HG03378 (cell line): Measurements from ENCODE around the gene MBD3L3.
"Not testable (repeated sequence)": the region's sequence is repeated elsewhere in the genome, so short reads cannot be mapped to it uniquely, and the experiment has no call there.

Experiments
- ATAC-seq: cut with Tn5 transposase; IDR thresholded peaks from one replicate; pipeline ENCODE4 v1.9.1; 2021; ENCODE audit warnings: mild to moderate bottlenecking, moderate library complexity; ENCODE audit not compliant: unreplicated experiment

Gene MBD3L3

DNA sequence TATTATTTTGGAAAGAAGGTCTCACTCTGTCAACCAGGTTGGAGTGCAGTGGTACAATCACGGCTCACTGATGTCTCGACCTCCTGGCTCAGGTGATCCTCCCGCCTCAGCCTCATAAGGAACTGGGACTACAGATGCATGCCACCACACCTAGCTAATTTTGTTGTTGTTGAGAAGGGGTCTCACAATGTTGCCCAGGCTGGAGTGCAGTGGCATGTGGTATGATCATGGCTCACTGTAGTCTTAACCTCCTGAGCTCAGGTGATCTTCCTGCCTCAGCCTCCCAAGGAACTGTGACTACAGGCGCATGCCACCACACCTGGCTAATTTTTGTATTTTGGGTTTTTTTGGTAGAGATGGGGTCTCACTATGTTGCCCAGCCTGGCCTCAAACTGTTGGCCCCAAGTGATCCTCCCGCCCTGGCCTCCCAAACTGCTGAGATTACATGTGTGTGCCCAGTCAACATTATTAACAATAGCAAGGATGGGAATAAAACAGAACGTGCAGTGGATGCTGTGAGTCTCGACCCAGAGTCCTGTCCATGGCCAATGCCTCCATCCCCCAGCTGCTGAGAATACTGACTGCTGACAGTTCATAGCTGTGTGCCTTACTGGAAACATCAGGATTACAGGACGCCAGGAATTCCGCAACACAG, 5.4 kb upstream of the MBD3L3 start:
- no peak for ATAC-seq

DNA sequence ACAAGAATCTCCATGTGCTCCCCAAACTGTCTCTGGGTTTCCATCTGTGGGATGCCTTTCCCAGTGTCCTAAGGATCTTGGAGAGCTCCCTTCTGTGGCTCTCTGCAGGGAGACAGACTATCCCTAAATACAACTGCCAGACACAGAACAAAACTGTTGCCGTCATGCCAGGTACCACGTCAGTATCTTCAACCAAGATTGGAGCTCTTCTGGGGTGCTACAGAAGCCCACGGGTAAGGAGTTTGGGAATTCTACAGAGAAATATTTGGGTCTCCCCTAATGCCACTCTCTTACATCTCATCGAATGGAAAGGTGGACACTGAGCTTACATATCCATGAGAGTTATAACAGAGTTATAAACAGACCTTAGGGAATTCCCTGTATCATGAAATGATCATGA, 4.9 kb upstream of the MBD3L3 start:
- ATAC-seq = no peak

DNA sequence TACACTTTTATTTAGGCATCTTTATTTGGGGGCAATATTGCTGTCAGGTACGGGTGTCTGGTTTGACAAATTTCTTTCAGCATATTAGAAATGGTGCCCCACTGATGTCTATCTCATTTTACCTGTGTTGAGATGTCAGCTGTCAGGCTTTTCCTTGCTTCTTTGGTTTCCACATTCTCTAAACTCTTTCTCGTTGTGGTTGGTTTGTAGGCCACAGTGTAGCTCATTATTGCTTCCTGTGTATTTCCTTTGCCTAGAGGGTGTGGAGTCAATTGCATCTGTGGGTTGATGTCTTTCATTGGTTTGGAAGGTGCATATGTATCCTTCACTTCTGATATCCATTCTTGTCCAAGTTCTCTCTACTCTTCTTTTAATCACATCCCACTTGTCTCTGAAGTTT, 1.5 kb upstream of the MBD3L3 start:
- not testable (repeated sequence) for ATAC-seq

DNA sequence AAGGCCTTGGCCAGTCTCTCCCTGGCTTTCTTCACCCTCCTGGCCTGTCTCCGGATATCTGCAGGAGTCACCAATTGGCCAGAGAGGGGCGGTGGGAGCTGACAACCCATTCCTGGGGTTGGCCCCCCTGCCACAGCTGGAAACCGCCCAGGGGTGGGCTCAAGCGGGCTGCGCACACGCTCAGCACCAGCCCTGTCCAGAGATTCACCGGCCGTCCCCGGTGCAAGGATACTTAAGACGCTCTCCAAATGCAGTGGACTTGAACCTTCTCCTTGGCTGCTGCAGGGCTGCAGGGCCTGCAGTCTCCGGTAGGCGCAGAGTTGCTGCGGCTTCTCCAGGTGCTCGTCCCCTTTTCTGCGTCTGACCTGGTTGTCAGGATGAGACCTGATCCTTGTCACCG, 2.1 kb downstream of the MBD3L3 start:
- ATAC-seq = not testable (repeated sequence)

DNA sequence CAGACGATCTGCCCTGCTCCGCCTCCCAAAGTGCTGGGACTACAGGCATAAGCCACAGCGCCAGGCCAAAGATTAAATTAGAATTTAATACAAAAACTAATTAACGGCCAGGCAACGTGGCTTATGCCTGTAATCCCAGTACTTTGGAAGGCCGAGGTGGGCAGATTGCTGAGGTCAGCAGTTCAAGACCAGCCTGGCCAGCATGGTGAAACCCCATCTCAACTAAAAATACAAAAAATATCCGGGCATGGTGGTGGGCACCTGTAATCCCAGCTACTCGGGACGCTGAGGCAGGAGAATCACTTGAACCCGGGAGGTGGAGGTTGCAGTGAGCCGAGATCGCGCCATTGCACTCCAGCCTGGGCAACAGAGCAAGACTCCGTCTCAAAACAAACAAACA, 2.8 kb downstream of the MBD3L3 start:
- not testable (repeated sequence) for ATAC-seq

DNA sequence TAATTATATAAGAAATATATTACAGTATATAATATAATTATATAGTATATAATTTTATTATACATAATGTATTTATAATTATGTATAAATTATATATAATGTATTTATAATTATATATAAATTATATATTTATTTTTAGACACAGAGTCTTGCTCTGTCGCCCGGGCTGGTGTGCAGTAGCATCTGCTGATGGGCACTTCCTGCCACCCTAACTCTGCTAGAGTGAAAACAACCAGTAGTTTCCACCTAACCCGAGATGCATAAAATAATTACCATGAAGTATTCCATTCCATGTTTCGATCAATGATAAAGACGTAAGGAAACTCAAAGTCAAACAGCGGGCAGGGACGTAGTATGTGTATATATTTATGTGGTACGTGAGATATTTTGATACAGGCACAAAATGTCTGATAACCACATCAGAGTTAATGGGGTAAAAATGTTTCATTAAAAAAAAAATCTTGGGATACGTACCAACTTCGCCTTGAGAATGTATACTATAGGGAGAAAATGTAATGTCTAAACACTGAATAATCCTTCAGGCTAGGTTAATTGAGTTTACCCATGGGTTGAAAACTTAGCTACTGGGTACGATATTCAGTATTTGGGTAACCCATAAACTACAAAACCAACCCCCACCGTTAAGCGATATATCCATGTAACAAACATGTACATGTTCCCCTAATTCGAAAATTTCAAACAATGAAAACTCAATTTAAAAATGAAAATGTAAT, 3.7 kb downstream of the MBD3L3 start:
- ATAC-seq = not testable (repeated sequence)

DNA sequence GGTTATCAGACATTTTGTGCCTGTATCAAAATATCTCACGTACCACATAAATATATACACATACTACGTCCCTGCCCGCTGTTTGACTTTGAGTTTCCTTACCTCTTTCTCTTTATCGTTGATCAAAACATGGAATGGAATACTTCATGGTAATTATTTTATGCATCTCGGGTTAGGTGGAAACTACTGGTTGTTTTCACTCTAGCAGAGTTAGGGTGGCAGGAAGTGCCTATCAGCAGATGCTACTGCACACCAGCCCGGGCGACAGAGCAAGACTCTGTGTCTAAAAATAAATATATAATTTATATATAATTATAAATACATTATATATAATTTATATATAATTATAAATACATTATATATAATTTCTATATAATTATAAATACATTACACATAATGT, 5.6 kb downstream of the MBD3L3 start:
- ATAC-seq = not testable (repeated sequence)

DNA sequence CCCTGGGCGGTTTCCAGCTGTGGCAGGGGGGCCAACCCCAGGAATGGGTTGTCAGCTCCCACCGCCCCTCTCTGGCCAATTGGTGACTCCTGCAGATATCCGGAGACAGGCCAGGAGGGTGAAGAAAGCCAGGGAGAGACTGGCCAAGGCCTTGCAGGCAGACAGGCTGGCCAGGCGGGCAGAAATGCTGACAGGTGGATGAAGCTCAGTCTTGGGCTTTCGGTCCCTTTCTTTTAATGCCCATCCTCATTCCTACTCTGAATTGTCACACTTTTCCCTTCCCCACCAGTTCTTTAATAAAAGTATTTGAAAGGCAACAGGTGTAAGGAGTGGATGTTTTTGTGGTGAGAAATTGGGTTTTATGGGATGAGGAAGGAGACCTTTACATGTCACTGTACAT, 7.1 kb downstream of the MBD3L3 start:
- ATAC-seq = not testable (repeated sequence)

DNA sequence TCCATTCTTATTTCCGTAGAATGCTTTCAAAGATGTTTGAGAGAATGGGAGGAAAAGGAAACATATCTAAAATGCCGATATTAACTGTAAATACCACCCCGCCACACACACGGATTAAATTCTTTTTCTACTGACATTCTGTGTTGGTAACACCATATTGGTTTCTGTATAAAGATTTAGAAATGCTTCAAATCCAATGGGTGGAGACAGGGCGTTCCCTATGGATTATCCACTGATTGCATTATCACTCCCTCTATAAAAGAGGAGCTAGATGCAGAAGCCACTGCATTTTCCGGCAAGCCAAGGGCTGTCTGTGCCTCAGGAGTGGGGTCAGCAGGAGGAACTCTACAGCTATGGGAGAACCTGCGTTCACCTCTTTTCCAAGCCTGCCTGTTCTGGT, 9.5 kb downstream of the MBD3L3 start, which contains the start of gene MBD3L2:
MBD3L2 (plus strand) TSS at position 301 of the 400 bp plus-strand sequence; CDS start at position 354, 53 bp downstream.
- ATAC-seq = not testable (repeated sequence)

DNA sequence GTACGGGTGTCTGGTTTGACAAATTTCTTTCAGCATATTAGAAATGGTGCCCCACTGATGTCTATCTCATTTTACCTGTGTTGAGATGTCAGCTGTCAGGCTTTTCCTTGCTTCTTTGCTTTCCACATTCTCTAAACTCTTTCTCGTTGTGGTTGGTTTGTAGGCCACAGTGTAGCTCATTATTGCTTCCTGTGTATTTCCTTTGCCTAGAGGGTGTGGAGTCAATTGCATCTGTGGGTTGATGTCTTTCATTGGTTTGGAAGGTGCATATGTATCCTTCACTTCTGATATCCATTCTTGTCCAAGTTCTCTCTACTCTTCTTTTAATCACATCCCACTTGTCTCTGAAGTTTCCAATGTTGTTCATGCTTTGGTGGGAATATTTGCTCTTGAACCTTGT, 16.9 kb downstream of the MBD3L3 start:
- not testable (repeated sequence) for ATAC-seq

DNA sequence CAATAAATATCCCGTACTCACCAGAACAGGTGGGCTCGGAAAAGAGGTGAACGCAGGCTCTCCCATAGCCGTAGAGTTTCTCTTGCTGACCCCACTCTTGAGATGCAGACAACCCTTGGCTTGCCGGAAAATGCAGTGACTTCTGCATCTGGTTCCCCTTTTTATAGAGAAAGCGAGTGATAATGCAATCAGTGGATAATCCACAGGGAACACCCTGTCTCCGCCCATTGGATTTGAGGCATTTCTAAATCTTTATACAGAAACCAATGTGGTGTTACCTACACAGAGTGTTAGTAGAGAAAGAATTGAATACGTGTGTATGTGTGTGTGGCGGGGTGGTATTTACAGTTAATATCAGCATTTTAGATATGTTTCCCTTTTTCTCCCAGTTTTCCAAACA, 18.4 kb downstream of the MBD3L3 start, which contains the start of gene MBD3L4:
MBD3L4 (minus strand) TSS at position 101 of the 400 bp plus-strand sequence; CDS start at position 66, 35 bp downstream.
- ATAC-seq = not testable (repeated sequence)

DNA sequence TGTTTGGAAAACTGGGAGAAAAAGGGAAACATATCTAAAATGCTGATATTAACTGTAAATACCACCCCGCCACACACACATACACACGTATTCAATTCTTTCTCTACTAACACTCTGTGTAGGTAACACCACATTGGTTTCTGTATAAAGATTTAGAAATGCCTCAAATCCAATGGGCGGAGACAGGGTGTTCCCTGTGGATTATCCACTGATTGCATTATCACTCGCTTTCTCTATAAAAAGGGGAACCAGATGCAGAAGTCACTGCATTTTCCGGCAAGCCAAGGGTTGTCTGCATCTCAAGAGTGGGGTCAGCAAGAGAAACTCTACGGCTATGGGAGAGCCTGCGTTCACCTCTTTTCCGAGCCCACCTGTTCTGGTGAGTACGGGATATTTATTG, 28.2 kb downstream of the MBD3L3 start, which contains the start of gene MBD3L5:
MBD3L5 (plus strand) TSS at position 301 of the 400 bp plus-strand sequence; CDS start at position 335, 34 bp downstream.
- ATAC-seq = not testable (repeated sequence)

DNA sequence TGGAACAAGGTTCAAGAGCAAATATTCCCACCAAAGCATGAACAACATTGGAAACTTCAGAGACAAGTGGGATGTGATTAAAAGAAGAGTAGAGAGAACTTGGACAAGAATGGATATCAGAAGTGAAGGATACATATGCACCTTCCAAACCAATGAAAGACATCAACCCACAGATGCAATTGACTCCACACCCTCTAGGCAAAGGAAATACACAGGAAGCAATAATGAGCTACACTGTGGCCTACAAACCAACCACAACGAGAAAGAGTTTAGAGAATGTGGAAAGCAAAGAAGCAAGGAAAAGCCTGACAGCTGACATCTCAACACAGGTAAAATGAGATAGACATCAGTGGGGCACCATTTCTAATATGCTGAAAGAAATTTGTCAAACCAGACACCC, 29.7 kb downstream of the MBD3L3 start:
- ATAC-seq = not testable (repeated sequence)

DNA sequence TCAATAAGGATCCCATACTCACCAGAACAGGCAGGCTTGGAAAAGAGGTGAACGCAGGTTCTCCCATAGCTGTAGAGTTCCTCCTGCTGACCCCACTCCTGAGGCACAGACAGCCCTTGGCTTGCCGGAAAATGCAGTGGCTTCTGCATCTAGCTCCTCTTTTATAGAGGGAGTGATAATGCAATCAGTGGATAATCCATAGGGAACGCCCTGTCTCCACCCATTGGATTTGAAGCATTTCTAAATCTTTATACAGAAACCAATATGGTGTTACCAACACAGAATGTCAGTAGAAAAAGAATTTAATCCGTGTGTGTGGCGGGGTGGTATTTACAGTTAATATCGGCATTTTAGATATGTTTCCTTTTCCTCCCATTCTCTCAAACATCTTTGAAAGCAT, 37.1 kb downstream of the MBD3L3 start, which contains the start of gene MBD3L2B:
MBD3L2B (minus strand) TSS at position 101 of the 400 bp plus-strand sequence; CDS start at position 67, 34 bp downstream.
- not testable (repeated sequence) for ATAC-seq

DNA sequence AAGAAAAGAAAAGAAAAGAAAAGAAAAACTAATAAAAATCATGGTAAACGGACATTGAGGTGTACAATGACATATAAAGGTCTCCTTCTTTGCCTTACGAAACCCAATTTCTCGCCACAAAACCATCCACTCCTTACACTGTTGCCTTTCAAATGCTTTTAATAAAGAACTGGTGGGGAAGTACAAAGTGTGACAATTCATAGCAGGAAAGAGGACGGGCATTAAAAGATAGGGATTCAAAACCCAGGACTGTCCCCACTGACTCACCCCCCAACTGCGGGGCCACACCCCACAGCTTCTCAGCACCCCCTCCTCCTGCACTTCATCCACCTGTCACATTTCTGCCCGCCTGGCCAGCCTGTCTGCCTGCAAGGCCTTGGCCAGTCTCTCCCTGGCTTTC, 39.6 kb downstream of the MBD3L3 start:
- no peak for ATAC-seq

DNA sequence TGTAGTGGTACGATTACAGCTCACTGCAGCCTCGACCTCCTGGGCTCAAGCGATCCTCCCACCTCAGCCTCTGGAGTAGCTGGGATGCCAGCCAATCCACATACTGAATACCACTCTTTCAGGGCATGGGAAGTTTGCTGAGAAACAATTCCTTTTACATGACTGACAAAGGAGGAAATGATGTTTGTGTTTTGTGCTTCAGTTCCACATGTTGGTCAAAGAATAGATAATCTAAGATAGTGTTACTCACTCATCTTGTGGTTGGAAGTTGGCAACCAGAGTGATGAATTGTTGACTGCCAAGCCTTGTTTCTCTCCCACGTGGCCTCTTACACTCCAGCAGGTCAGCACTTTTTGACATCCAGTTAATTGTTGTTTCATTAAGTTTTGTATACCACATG, 44.8 kb downstream of the MBD3L3 start:
- no peak for ATAC-seq

DNA sequence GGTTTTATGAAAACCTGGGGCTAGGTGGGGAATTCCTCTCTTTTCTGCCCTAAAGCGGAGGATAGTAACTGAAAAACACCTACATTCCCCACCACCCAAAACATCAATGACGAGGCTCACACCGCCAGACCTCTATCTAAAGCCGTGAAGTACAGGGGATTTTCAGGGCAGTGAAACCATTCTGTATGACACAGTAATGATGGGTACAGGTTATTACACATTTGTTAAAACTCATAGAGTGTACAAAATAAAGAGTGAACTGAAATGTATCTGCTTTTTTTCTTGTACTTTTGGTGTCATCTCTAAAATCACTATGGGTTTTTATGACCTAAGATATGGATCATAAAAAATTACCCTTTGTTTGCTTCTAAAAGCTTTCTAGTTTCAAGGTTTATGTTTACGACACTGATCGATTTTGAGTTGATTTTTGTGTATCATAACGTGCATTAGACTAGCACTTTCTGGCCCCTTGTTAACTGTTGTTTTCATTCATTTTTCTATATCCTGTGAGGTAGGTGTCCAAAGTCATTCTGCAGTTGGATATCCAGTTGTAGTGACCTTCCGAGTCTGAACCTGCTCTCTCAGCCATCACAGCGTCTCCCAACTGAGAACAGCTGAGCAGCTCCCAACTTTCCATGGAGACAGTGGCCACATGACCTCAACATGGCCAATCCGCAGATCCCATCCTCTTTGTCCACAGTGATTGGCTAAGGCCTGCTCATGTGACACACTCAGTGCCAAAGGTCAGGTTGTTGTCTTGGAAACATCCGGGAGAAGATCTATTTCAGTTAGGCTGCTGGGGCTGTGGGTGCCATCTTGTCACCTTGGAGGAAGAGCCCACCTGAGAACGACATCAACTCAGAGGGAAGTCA, 47.5 kb downstream of the MBD3L3 start:
- no peak for ATAC-seq

DNA sequence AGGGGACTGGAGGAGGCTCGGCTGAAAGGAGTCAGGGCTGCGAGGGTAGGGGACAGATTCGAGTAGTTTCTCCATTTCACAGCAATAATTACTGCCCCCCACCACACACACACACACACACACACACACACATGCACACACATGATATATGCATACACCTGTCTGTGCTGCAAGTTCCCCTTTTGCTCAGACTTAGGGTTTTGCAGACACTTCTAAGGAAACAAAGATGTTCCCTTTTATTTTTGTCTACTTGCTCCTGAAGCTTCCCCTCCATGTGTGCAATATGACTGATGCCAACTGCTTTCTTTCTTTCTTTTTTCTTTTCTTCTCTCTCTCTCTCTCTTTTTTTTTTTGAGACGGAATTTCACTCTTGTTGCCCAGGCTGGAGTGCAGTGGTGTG, 50.6 kb downstream of the MBD3L3 start:
- no peak for ATAC-seq
